ENCODE data around the gene PCBP3.

Gene PCBP3

GRCh38 chr21:45982092-45982757, 338.7 kb downstream of the PCBP3 start:
- peak; percentile 9 for DNase-seq
- in situ Hi-C loops (cut with MboI; ENCODE audit: low pct_unique_long_range_greater_than_20kb, low sequenced_read_pairs): no loop called here

GRCh38 chr21:45982758-45983648, 339.5 kb downstream of the PCBP3 start:
- in situ Hi-C loops (cut with MboI; ENCODE audit: low pct_unique_long_range_greater_than_20kb, low sequenced_read_pairs): no loop called here
- DNase-seq: no peak

- in situ Hi-C loops (cut with MboI; ENCODE audit: low pct_unique_long_range_greater_than_20kb, low sequenced_read_pairs): no loop called here
- DNase-seq: no peak
Measured at GRCh38 chr21:45983649-45983965, 340.1 kb downstream of the PCBP3 start.

- DNase-seq: no peak
- in situ Hi-C loops (cut with MboI; ENCODE audit: low pct_unique_long_range_greater_than_20kb, low sequenced_read_pairs): no loop called here
Measured at GRCh38 chr21:45983981-45984551, 340.5 kb downstream of the PCBP3 start.

- DNase-seq: no peak
- in situ Hi-C loops (cut with MboI; ENCODE audit: low pct_unique_long_range_greater_than_20kb, low sequenced_read_pairs): no loop called here
Measured at GRCh38 chr21:45984584-45985095, 341.1 kb downstream of the PCBP3 start.

GRCh38 chr21:45985471-45986315, 342.2 kb downstream of the PCBP3 start:
- DNase-seq: no peak
- in situ Hi-C loops (cut with MboI; ENCODE audit: low pct_unique_long_range_greater_than_20kb, low sequenced_read_pairs): no loop called here

GRCh38 chr21:45986316-45987051, 343.0 kb downstream of the PCBP3 start:
- DNase-seq: no peak
- in situ Hi-C loops (cut with MboI; ENCODE audit: low pct_unique_long_range_greater_than_20kb, low sequenced_read_pairs): no loop called here

GRCh38 chr21:45987121-45987711, 343.7 kb downstream of the PCBP3 start:
- DNase-seq: no peak
- in situ Hi-C loops (cut with MboI; ENCODE audit: low pct_unique_long_range_greater_than_20kb, low sequenced_read_pairs): no loop called here

- in situ Hi-C loops (cut with MboI; ENCODE audit: low pct_unique_long_range_greater_than_20kb, low sequenced_read_pairs): no loop called here
- DNase-seq: no peak
Measured at GRCh38 chr21:45988366-45989347, 345.1 kb downstream of the PCBP3 start.

- in situ Hi-C loops (cut with MboI; ENCODE audit: low pct_unique_long_range_greater_than_20kb, low sequenced_read_pairs): no loop called here
- no peak for DNase-seq
Measured at GRCh38 chr21:45989355-45990048, 346.0 kb downstream of the PCBP3 start.

GRCh38 chr21:45990049-45990711, 346.7 kb downstream of the PCBP3 start:
- in situ Hi-C loops (cut with MboI; ENCODE audit: low pct_unique_long_range_greater_than_20kb, low sequenced_read_pairs): no loop called here
- DNase-seq: no peak

- in situ Hi-C loops (cut with MboI; ENCODE audit: low pct_unique_long_range_greater_than_20kb, low sequenced_read_pairs): no loop called here
- DNase-seq: no peak
Measured at GRCh38 chr21:45990741-45991605, 347.4 kb downstream of the PCBP3 start.

GRCh38 chr21:45991606-45992300, 348.2 kb downstream of the PCBP3 start:
- in situ Hi-C loops (cut with MboI; ENCODE audit: low pct_unique_long_range_greater_than_20kb, low sequenced_read_pairs): no loop called here
- no peak for DNase-seq

All from KBM-7 (cell line).